ENCODE measurements around the gene ABHD11. TPM values are rescaled to one million over a fixed set of nuclear protein-coding genes. Genes with fewer than 3 reads are reported as not detected.
A peak's percentile ranks its signal among the peaks of the same experiment; 100 is the strongest.
"Not testable (repeated sequence)": the region's sequence is repeated elsewhere in the genome, so short reads cannot be mapped to it uniquely, and the experiment has no call there.

Gene ABHD11
- total RNA-seq, 1 donor from 2014 or later = 33.9 TPM

- H3K4me3 Mint-ChIP-seq = no peak overlapping the region
- no peak for DNase-seq (ENCODE audit: low spot score in 2 of 2, unreplicated experiment in 2 of 2)
- no peaks in the 10 kb centered on the region for H3K9me3 Mint-ChIP-seq
- no peaks in the 10 kb centered on the region for H3K36me3 Mint-ChIP-seq
- no peaks in the 10 kb centered on the region for H3K27me3 Mint-ChIP-seq (ENCODE audit: low read depth)
- H3K4me1 Mint-ChIP-seq = peaks cover 5% of the 10 kb centered on the region
- H3K27ac Mint-ChIP-seq = no peak overlapping the region
- TF ChIP-seq, protein P1, sequence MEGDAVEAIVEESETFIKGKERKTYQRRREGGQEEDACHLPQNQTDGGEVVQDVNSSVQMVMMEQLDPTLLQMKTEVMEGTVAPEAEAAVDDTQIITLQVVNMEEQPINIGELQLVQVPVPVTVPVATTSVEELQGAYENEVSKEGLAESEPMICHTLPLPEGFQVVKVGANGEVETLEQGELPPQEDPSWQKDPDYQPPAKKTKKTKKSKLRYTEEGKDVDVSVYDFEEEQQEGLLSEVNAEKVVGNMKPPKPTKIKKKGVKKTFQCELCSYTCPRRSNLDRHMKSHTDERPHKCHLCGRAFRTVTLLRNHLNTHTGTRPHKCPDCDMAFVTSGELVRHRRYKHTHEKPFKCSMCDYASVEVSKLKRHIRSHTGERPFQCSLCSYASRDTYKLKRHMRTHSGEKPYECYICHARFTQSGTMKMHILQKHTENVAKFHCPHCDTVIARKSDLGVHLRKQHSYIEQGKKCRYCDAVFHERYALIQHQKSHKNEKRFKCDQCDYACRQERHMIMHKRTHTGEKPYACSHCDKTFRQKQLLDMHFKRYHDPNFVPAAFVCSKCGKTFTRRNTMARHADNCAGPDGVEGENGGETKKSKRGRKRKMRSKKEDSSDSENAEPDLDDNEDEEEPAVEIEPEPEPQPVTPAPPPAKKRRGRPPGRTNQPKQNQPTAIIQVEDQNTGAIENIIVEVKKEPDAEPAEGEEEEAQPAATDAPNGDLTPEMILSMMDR (IDR thresholded peaks at IDR 0.05; ENCODE audit: unreplicated experiment) = no peak
Measured at GRCh38 chr7:73728551-73728950, 10.1 kb downstream of the ABHD11 start.

DNA sequence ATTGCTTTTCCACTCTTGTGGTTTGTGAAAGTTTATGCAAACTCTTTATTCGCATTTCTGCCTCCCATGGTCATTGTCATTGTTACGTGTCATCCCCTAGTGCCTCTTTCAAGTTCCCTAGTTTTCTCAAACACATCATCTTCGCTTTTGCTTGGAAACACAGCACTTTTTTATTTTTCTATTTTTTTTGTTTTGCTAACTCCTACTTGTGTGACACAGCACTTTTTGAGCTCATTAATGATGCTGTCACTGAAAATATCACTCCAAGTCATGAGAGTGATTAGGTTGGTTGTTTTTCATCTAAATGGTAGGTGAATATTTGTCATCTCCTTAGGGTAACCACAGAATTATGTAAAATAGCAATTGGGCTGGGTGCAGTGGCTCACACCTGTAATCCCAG, 10.7 kb downstream of the ABHD11 start:
- DNase-seq (ENCODE audit: low spot score in 2 of 2, unreplicated experiment in 2 of 2) = no peak
- no peaks in the 10 kb centered on the region for H3K27me3 Mint-ChIP-seq (ENCODE audit: low read depth)
- TF ChIP-seq, protein P1 (IDR thresholded peaks at IDR 0.05; ENCODE audit: unreplicated experiment) = no peak
- H3K27ac Mint-ChIP-seq = no peak overlapping the region
- H3K4me3 Mint-ChIP-seq = no peak overlapping the region
- H3K9me3 Mint-ChIP-seq = no peaks in the 10 kb centered on the region
- no peaks in the 10 kb centered on the region for H3K36me3 Mint-ChIP-seq
- peaks cover 5% of the 10 kb centered on the region for H3K4me1 Mint-ChIP-seq

- Mint-ChIP-seq H3K9me3 (no peaks in the 10 kb centered on the region), H3K4me1 (peaks cover 5% of the 10 kb centered on the region), H3K27me3 (ENCODE audit: low read depth) (peaks cover 2% of the 10 kb centered on the region), H3K36me3 (no peaks in the 10 kb centered on the region), H3K4me3 (no peak overlapping the region), H3K27ac (no peak overlapping the region)
- TF ChIP-seq, protein P1 (IDR thresholded peaks at IDR 0.05; ENCODE audit: unreplicated experiment) = peak; percentile 6
- DNase-seq (ENCODE audit: low spot score in 2 of 2, unreplicated experiment in 2 of 2) = no peak
Measured at GRCh38 chr7:73726083-73726466, 12.5 kb downstream of the ABHD11 start.

GRCh38 chr7:73723813-73724212, 14.8 kb downstream of the ABHD11 start:
- TF ChIP-seq, protein P1 (IDR thresholded peaks at IDR 0.05; ENCODE audit: unreplicated experiment) = no peak
- Mint-ChIP-seq H3K27me3 (ENCODE audit: low read depth) (peaks cover 4% of the 10 kb centered on the region), H3K36me3 (no peaks in the 10 kb centered on the region), H3K4me1 (peaks cover 3% of the 10 kb centered on the region), H3K4me3 (no peak overlapping the region), H3K27ac (no peak overlapping the region), H3K9me3 (no peaks in the 10 kb centered on the region)
- DNase-seq (ENCODE audit: low spot score in 2 of 2, unreplicated experiment in 2 of 2) = no peak

GRCh38 chr7:73722785-73723184, 15.8 kb downstream of the ABHD11 start:
- Mint-ChIP-seq H3K4me3 (no peak overlapping the region), H3K9me3 (no peaks in the 10 kb centered on the region), H3K27ac (no peak overlapping the region), H3K4me1 (peaks cover 6% of the 10 kb centered on the region), H3K36me3 (no peaks in the 10 kb centered on the region), H3K27me3 (ENCODE audit: low read depth) (peaks cover 4% of the 10 kb centered on the region)
- no peak for DNase-seq (ENCODE audit: low spot score in 2 of 2, unreplicated experiment in 2 of 2)
- TF ChIP-seq, protein P1 (IDR thresholded peaks at IDR 0.05; ENCODE audit: unreplicated experiment) = no peak

- H3K27ac Mint-ChIP-seq; H3K36me3 Mint-ChIP-seq; H3K4me3 Mint-ChIP-seq; H3K9me3 Mint-ChIP-seq; DNase-seq (ENCODE audit: low spot score in 2 of 2, unreplicated experiment in 2 of 2); H3K4me1 Mint-ChIP-seq; H3K27me3 Mint-ChIP-seq (ENCODE audit: low read depth): not testable (repeated sequence)
Measured at GRCh38 chr7:73722182-73722581, 16.4 kb downstream of the ABHD11 start.

Data from mesothelial cell of epicardium (in vitro differentiated cells).